Measurements from ENCODE around the gene BPIFA2. TPM values are rescaled to one million over a fixed set of nuclear protein-coding genes. Genes with fewer than 3 reads are reported as not detected.
"Not testable (repeated sequence)": the region's sequence is repeated elsewhere in the genome, so short reads cannot be mapped to it uniquely, and the experiment has no call there.

BPIFA2 gene
- total RNA-seq = not detected in 2 replicates
- not detected for polyA plus RNA-seq (2012)

- DNase-seq (ENCODE audit: low read depth) = no peak
These were observed at the start of gene BPIFA2 for GRCh38 chr20:33167859-33168258. TSS of gene BPIFA2 (plus strand) at chr20:33168159. CDS start at chr20:33169146, 987 bp downstream.

- no peak for DNase-seq (ENCODE audit: low read depth)
These were observed 47.9 kb upstream of the BPIFA2 start for GRCh38 chr20:33119725-33120720.

- DNase-seq (ENCODE audit: low read depth) = no peak
These were observed 47.0 kb upstream of the BPIFA2 start for GRCh38 chr20:33120934-33121333.

- not testable (repeated sequence) for DNase-seq (ENCODE audit: low read depth)
These were observed 45.7 kb upstream of the BPIFA2 start for GRCh38 chr20:33122297-33122696.

GRCh38 chr20:33124261-33124660 is 43.7 kb upstream of the BPIFA2 start:
- DNase-seq (ENCODE audit: low read depth) = no peak

- no peak for DNase-seq (ENCODE audit: low read depth)
These were observed 43.0 kb upstream of the BPIFA2 start for GRCh38 chr20:33124994-33125393.

- DNase-seq (ENCODE audit: low read depth) = no peak
These were observed 42.0 kb upstream of the BPIFA2 start for GRCh38 chr20:33125983-33126382.

- DNase-seq (ENCODE audit: low read depth) = no peak
These were observed 40.4 kb upstream of the BPIFA2 start for GRCh38 chr20:33127422-33128097.

GRCh38 chr20:33130568-33131061 is 37.3 kb upstream of the BPIFA2 start:
- peak; percentile 34 for DNase-seq (ENCODE audit: low read depth)

GRCh38 chr20:33131949-33132473 is 35.9 kb upstream of the BPIFA2 start:
- DNase-seq (ENCODE audit: low read depth) = no peak

GRCh38 chr20:33132513-33133372 is 35.2 kb upstream of the BPIFA2 start:
- DNase-seq (ENCODE audit: low read depth) = no peak

- no peak for DNase-seq (ENCODE audit: low read depth)
These were observed 34.5 kb upstream of the BPIFA2 start for GRCh38 chr20:33133373-33133941.

- DNase-seq (ENCODE audit: low read depth) = no peak
These were observed 30.8 kb upstream of the BPIFA2 start for GRCh38 chr20:33137195-33137594.

- no peak for DNase-seq (ENCODE audit: low read depth)
These were observed 28.5 kb upstream of the BPIFA2 start for GRCh38 chr20:33139467-33139866.

GRCh38 chr20:33145521-33145920 is 22.4 kb upstream of the BPIFA2 start:
- no peak for DNase-seq (ENCODE audit: low read depth)

GRCh38 chr20:33147299-33147698 is 20.7 kb upstream of the BPIFA2 start:
- DNase-seq (ENCODE audit: low read depth) = no peak

- no peak for DNase-seq (ENCODE audit: low read depth)
These were observed 19.9 kb upstream of the BPIFA2 start for GRCh38 chr20:33148040-33148439.

GRCh38 chr20:33154252-33154651 is 13.7 kb upstream of the BPIFA2 start:
- DNase-seq (ENCODE audit: low read depth) = no peak

GRCh38 chr20:33158637-33159385 is 9.1 kb upstream of the BPIFA2 start:
- no peak for DNase-seq (ENCODE audit: low read depth)

GRCh38 chr20:33159713-33160112 is 8.2 kb upstream of the BPIFA2 start:
- no peak for DNase-seq (ENCODE audit: low read depth)
